DMS 273 treated with DMSO at 0.1 percent for 48 hours (cell line): ENCODE data around the gene HNRNPUL2.

Experiments used
- DNase-seq: peaks from one replicate; lab custom pipeline; 2025; lab: John Stamatoyannopoulos, UW

The HNRNPUL2 gene

GRCh38 chr11:62726915-62727164, 417 bp downstream of the HNRNPUL2 start:
- no peak for DNase-seq

DNA sequence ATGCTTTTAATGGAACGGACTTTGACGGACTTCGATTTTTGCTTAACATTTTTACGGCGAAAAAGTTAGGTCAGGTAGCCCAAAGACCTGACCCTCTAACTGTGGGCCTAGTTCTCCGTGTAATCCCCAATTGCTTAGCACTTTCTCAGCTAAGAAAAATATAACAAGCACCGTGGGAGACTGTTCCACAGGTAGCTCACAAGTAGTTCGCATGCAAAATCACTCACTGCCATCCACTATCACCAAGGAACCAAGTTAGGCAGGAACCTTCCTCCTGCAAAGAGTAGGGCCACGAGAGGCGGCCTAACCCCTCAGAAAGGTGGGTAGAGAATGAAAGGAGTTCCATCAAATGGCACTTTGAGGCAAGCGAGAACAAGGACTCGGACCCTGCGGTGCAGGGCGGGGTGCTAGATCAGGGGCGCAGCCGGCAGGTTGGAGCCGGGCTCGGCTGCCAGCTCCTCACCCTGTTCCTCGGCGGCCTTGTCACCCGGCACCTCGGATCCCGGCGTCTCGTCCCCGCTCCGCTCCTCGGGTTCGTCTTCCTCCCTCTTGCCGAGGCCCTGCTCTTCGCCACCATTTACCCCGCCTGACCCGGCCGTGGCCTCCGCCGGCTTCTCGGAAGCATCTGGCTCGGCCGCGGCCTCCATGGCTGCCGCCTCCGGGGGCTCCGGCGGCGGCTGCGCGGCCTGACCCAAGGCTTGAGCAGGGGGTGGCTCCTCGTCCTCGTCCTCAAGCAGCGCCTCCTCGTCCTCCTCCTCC, 922 bp downstream of the HNRNPUL2 start:
- DNase-seq = no peak

DNA sequence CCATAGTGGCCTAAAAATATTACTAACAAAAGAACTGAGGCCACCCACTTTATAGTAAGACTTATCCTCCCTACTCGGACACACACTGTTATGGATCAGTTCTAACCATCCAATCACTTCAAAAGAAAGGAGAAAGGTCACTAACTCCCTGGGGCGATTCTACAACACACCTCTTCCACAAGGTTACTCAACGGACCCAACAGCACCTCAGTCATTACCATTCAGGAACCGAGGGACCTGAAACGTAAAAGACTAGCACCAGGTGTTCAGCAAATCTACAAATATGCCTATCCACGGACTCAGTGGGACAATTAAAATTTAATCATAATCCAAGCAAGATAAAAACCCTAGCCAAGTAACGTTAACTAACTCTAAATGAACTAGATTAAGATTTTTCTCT, 1.6 kb downstream of the HNRNPUL2 start:
- DNase-seq = no peak

DNA sequence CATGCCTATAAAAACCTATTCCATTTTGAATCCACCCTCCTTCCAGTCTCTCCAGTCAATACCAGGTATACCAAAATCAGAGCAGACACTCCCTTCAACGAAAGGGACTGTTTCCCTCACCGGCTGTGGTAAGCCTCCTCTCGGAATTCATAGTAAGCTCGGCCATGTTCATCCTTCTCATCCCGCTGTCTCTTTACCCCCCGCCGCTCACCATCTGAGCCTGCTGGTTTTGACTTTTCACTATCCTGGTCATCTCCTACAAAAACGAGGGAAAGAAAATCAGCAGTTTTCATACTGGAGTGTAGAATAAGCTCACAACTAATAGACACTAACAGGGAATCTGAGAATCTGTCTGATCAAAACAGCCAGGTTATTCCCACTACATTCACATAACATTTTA, 3.1 kb downstream of the HNRNPUL2 start:
- DNase-seq = no peak

- no peak for DNase-seq
Measured at GRCh38 chr11:62721994-62722393, 5.3 kb downstream of the HNRNPUL2 start.

DNA sequence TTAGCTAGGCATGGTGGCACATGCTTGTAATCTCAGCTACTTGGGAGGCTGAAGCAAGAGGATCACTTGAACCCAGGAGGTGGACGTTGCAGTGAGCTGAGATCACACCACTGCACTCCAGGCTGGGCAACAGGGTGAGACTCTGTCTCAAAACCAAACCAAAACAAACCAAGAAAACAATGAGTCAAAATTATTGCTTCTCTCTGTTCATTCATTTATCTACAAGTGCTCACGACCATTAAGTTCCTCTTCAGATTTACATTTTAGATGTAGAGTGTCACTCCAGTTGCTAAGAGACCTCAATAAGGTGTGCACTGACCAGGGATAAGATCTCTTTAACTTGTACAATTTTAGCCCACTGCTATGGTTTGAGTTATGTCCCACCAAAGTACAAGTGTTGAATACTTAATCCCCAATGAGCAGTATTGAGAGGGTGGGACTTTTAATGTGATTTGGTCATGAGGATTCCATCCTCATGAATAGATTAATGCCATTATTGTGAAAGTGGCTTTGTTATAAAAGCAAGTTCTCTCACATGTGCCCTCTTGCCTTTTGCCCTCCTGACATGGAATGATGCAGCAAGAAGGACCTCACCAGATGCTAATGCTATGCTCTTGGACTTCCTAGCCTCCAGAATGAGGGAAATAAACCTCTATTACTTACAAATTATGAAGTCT, 7.8 kb downstream of the HNRNPUL2 start:
- DNase-seq = no peak

- DNase-seq = no peak
Measured at GRCh38 chr11:62716816-62717215, 10.4 kb downstream of the HNRNPUL2 start.

- DNase-seq = no peak
Measured at GRCh38 chr11:62716206-62716605, 11.1 kb downstream of the HNRNPUL2 start.

DNA sequence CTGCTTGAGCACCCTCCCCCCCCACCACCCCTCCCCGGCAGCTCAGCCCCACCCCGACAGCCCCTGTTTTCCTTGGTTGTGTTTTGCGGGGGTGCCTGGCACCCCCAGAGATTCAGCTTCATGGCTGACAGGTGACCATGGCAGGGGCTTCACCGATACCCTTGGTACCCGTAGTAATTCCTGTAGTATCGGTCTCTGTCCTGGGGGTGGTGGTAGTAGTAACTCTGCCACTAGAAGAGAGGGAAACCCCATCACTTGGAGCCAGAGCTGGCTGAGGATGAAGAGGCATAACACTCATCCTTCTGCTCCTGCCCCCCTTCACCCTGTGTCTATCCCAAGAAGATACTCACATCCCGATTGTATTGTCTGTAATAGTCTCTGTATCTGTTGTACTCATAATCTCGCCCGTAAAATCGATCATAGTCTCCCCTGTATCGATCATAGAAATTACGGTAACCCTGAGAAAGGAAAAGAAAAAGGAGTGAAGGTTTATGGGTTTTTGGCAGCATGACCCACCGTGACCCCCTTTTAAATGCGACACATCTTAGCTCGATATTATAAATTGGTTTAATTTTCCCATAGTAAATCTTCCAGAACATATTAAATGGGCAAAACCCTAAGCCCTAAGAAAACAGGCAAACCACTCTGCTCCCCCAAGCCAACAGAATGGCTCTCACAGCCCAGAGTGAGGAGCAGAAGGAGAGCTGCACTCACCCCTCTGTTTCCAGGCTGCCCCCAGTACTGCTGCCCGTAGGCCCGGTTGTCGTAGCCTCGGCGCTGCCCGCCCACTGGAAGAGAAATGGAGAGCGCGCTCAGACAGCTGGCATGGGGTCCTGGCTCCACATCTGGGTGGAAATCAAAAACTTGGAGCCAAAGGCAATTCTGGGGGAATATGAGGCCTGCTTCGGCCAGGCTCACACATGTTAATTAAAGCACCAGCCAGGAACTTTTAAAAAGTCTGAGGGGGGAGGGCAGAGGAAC, 11.8 kb downstream of the HNRNPUL2 start:
- DNase-seq = no peak

DNA sequence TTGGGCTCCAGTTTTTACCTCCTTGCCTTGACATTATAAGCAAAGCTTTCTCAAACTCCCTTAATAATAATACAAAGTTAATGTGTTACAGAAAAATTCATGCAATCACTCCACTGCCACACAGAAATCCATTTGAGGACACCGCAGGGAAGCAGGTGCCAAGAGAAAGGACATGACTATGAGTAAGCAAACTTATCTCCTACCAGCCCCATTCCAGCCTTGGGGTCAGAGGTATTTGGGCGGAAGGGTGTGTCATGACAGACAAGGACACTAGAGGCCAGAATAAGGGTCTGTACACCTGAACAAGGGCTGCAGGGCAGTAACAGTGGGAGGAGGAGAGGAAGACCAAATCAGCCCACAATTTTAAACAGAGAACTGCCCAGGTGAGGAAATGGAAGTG, 13.9 kb downstream of the HNRNPUL2 start:
- no peak for DNase-seq

DNA sequence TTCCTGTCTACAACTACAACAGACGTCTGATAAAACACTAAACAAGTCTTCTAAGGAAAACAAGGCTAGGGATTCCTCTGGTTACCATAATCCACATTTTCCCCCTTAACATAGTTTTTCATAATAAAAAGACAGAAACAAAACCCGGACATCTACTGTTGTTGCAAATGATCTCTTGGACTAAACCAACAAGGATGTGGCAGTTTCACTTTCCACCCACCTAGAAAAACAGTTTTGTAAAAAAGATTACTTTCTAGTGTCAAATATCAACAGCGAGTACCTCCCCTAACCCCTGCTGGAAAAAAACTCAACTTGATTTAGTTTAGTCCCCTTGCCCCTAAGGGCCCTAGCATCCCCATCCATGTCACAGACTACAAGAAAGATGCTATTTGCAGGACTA, 14.4 kb downstream of the HNRNPUL2 start:
- DNase-seq = no peak

GRCh38 chr11:62712276-62712812, 14.9 kb downstream of the HNRNPUL2 start:
- DNase-seq = no peak

DNA sequence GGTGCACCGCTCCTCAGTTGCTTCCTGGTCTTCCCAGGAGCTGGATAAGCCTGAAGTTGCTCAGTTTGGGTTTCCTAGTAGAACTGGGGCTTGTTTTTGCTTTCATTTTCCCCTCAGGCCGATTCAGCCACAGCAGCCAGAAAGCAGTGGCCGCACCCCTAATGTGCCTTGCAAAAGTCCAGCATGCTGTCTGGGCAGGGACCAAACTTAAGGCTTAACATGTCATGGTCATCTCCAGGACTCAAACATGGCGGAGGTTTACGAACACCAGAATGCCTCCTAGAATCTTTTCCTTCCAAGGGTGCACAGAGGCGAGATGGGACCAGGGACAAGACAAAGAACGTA, 17.3 kb downstream of the HNRNPUL2 start:
- DNase-seq = no peak

- DNase-seq = peak; percentile 94
Measured at GRCh38 chr11:62709247-62710000, 17.8 kb downstream of the HNRNPUL2 start.

DNA sequence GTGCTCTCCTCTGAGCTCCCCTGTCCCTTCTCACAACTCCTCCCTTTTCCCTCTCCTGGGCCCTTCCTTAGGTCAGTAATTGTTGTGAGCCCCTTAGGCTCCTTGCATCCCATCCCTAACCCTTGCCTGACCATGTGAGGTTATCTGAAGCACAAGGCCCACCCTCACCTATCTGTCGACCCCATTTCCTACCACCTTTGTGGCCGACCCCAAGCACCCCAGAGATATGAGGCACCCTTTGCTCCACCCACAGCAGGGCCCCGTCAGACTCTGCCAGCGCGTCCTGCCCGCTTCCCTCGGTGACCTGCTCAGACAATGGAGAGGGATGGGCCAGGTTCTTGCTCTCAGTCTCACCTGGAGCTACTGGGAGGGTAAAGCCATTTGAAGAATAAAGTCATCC, 18.5 kb downstream of the HNRNPUL2 start:
- DNase-seq = no peak

DNA sequence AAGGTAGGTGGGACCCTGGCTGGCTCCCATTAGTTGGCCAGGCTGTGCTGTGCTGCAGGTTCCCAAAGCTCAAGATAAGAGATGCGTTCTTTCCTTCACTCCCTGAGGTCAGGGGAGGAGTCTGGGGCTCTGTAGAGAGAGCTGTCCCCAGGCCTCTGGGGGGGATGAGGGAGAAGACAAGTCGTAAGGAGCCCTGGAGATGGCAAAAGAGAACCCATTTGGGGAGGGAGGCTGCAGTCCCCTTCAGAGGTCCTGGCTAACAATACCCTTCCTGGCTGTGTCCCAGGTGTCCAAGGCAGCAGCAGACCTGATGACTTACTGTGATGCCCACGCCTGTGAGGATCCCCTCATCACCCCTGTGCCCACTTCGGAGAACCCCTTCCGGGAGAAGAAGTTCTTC, 18.9 kb downstream of the HNRNPUL2 start:
- DNase-seq = no peak

- no peak for DNase-seq
Measured at GRCh38 chr11:62707277-62707861, 19.9 kb downstream of the HNRNPUL2 start, which contains the start of the genes BSCL2 and GNG3. BSCL2 (minus strand) TSS chr11:62707424; CDS start chr11:62707195, 229 bp downstream. GNG3 (plus strand) TSS chr11:62707676; CDS start chr11:62708296, 620 bp downstream.

DNA sequence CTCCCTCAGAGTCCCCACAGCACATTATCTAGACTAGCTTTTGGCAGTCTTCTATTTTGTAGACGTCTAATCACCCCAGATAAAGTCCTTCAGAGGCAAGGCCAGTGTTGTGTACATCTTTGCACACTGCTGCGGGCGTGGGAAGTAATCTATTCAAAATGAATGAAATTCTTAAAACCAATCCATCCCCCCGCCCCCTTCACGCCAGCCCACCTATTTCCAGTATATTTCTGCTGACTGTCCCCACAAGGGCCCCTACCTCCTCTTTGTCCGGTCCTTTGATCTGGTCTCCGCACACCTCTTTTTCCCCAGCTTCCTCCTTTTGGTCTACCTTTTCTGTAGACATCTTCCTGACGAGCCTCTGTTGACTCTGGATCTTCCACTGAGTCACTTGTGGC, 20.4 kb downstream of the HNRNPUL2 start:
- no peak for DNase-seq

- DNase-seq = peak; percentile 62
Measured at GRCh38 chr11:62705880-62706849, 21.1 kb downstream of the HNRNPUL2 start.

DNA sequence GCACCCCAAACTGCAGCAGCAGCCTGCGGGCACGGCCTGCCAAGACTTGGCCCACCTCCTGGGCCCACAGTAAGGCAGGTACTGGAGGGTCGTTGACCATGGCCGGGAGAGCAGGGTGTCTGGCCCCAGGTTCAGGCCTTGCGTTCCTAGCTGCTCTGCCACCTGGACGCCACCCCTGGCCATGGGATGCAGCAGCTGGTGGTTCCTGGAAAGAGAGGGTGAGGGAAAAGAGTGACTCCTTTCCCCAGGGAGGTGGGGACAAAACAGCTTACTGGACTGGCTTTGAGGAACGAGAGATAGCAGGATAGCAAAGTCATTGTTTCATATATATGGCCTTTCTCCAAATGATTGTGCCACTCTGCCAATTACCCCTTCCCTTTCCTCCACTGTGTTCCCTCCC, 21.8 kb downstream of the HNRNPUL2 start:
- DNase-seq = no peak
